GM21526 (cell line): ENCODE data around the gene TAF13.
A peak's percentile ranks its signal among the peaks of the same experiment; 100 is the strongest.
"Not testable (repeated sequence)": the region's sequence is repeated elsewhere in the genome, so short reads cannot be mapped to it uniquely, and the experiment has no call there.

ENCODE experiments used
- ATAC-seq: cut with Tn5 transposase; IDR thresholded peaks from one replicate; pipeline ENCODE4 v1.9.1; 2021; ENCODE audit warnings: moderate library complexity; ENCODE audit not compliant: unreplicated experiment, low FRiP score

TAF13 gene

DNA sequence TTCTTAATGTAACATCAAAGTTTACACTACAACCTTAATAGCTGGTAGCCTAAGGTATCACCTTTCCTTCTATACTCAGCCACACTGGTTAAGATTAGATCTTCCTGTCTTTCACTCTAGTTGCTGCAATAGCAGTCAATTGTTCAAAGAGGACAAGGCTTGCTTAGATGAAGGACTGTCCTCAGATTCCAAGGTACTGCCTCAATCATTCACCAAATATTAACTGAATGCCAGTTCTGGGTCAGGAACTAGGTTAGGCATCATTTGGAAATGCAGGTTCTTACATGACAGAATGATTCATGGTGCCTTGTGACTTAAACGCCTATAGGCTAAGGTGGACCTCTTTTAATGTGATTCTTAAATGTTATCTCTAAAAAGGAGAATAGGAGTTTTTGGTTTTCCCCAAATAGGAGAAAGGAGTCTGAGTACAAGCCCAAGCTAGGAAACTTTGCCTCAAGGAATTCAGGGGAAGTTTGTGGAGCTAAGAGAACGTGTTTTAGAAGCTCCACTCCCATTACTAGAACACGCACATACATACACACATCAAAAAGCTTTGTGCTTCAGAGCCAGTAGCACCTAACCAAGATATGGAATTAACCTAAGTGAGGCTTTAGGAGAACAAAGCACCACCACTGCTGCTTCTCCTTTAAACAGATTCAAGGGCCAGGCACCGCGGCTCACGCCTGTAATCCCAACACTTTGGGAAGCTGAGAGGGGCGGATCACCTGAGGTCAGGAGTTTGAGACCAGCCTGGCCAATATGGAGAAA is 25.4 kb downstream of the TAF13 start:
- no peak for ATAC-seq

GRCh38 chr1:109048335-109048734 is 27.5 kb downstream of the TAF13 start:
- ATAC-seq: no peak

DNA sequence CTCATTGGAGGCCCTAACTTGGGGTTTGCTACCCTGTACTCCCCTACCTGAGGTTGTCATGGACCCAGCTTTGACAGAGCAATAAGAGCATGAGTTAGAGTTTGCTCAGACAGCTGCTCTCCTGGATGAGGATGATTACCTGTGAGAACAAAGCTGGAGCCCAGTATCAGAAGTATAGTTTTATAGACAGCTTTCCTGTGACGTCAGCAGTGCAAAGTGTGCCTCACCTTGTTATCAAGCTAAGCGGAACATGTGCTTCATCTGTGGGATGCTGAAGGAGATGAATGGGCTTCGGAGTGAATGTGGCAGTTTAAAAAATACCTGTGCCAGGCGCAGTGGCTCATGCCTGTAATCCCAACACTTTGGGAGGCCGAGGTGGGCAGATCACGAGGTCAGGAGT is 28.5 kb downstream of the TAF13 start:
- no peak for ATAC-seq

- no peak for ATAC-seq
These were observed 29.1 kb downstream of the TAF13 start for GRCh38 chr1:109046671-109047070.

DNA sequence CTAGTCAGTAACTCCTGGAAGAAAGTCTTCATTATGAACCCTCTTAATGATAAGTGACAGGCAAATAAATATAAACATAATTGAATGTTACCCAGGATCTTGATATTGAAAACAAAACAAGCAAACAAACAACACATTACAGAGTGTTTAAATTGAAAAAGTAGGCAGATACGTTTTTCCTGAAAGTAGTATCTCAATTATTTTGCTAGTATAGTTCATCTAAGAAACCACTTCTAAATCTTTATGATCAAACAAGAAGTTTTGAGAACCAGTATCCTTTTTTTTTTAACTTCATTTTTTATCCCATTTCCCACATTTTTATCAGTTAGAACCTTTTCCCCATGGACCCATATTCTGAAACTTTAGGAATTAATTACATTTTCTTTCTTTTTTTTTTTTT is 30.2 kb downstream of the TAF13 start:
- ATAC-seq: no peak

DNA sequence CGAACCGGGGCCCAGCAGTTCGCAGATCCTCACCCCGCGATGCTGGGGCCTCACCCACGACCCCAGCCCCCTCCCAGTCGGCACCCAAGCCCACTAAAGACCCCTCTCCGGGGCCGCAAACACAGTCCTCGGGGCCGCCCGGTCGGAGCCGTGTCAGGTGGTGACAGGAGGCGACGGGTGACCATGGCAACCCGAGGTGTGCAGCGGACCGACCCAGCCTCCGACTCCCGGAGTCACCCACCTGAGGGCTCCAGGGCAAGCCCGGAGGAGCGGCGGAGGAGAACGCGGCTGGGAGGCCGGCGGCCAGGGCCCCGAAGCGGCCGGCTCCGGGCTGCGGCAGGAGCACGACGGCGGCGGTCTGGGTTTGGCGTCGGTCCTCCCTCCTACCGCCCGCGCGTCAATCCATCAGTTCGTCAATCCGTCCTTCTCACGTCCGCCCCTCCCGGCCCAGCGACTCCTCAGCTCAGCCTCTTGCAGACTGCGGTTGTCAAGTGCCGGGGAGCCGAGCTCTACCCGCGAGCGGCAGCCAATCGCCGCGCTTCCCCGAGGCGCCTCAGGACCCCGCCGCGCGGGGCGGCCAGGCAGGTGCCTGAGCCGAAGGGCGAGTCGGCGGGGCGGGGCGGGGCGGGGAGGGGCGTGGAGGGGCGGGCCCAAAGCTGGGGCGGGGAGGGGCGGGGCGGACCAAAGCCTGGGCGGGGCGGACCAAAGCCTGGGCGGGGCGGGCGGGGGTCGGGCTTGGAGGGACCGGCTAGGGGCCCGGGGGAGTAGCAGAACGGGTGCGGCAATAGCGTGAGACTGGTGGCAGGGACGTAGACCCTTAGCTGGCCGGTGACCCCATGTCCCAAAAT is 34.0 kb downstream of the TAF13 start, which contains the start of gene WDR47:
Gene WDR47, minus strand, starts transcription at position 482 of the 848 bp plus-strand sequence. CDS start 18,590 bp downstream, outside the sequence.
- ATAC-seq: peak; percentile 95

DNA sequence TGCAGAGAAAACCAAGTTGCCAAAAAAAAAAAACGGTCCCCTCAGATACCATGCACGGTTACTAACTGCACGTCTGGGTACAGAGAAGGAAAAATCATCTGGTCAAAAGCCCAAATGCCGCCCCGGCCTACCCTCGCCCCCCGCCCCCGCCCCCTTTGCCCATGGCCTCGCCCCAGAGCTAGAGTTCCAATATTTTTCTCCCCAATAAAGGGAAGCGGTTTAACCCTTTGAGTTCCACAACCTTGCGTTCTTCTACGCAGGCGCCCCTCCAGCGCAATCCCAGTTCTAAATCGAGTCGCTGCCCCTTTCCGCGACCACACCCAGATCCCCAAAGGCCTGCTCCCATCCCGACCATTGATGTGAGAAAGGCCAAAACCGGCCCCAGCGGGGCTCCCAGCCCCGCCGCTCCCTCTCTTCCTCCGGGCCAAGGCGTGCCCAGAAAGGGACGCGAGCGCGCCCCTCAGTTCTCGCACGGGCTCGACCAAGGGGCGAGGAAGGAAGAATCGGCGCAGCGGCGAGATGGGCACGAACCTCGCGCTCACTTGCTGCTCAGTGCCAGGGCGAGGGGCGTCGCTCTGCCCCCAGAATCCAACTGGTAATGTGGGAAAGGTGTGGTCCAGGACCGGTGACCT is 34.7 kb downstream of the TAF13 start:
- ATAC-seq: peak; percentile 25

DNA sequence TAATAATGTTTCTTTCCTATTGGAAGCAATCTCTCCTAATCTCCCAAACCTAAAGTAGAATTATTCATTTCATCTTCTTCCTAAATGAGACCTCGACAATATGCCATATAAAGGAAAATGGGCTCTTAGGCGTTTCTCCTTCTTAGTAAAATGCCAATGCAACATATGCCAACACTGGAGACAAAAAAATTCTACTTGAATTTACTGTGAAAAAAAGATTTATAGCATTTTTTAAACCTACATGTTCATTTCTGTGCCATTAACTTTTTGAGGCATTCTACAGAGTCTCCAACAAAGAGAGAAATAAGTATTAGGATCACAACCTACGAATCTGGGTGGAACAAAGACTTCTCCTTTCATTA is 35.2 kb downstream of the TAF13 start:
- ATAC-seq: no peak

DNA sequence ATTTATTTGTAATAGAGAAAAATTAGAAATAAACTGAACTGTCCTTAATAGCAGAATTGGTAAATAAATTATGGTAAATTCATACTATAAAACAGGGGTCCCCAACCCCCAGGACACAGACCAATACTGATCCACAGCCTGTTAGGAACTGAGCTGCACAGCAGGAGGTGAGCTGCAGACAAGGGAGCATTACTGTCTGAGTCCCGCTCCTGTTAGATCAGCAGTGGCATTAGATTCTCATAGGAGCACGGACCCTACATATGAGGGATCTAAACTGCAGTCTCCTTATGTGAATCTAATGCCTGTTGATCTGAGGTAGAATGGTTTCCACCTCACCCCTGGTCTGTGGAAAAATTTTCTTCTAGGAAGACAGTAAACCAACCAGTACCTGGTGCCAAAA is 41.4 kb downstream of the TAF13 start:
- no peak for ATAC-seq

GRCh38 chr1:109029493-109029892 is 46.3 kb downstream of the TAF13 start:
- ATAC-seq: not testable (repeated sequence)

DNA sequence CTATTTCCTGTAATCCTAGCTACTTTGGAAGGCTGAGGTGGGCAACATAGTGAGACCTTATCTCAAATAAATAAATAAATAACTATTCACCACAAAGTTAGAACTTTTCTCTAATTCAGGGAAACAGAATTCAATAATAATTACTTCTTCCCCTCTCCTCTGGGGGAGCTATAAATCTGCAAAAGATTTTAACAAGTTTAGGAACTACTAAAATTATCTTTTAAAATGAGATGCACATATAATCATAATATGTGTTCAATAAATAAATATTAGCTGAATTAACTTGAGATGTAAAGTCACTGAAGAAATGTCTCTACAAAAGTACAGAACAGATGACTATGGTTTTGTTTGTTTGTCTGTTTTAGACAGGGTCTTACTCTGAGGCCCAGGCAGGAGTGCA is 48.0 kb downstream of the TAF13 start:
- ATAC-seq: no peak

DNA sequence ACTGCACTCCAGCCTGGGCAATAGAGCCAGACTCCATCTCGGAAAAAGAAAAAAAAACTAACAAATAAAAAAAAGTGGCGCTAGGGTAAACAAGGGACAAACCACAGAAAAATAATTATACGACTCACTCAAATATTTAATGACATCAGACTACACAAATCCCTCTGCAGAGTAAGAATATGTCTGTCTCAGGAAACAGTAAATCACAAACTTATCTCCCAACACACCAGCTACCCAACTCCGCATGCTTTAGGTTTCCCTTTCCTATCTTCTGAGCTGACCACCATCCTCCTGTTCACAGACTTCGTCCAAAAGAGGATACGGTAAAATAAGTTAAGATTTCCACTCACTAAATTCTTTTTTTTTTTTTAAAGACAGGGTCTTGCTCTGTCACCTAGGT is 50.1 kb downstream of the TAF13 start:
- ATAC-seq: no peak

GRCh38 chr1:109024646-109025045 is 51.2 kb downstream of the TAF13 start:
- no peak for ATAC-seq

DNA sequence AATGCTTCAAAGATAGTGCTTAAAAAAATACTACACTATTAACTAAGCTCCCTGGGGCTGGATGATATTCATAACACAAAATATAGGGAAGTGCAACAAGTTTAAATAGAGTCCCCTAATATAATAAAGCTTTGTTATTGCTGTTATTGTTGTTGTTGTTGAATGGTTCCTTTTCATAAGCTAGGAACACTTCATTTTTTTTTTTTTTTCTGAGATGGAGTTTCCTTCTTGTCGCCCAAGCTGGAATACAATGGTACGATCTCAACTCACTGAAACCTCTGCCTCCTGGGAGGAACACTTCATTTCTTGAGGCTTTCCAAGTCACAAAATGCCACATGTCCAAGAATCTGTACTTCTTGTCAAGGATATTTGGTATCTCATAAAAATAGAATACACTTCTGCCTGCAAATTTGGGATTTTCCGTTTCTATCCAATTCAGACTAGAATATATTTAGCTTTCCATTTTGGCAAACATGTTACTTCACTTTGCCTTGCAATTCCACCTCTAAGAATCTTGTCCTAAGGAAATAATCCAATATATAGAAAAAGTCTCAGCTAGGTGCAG is 55.0 kb downstream of the TAF13 start:
- no peak for ATAC-seq

GRCh38 chr1:109017719-109018118 is 58.1 kb downstream of the TAF13 start:
- ATAC-seq: not testable (repeated sequence)

DNA sequence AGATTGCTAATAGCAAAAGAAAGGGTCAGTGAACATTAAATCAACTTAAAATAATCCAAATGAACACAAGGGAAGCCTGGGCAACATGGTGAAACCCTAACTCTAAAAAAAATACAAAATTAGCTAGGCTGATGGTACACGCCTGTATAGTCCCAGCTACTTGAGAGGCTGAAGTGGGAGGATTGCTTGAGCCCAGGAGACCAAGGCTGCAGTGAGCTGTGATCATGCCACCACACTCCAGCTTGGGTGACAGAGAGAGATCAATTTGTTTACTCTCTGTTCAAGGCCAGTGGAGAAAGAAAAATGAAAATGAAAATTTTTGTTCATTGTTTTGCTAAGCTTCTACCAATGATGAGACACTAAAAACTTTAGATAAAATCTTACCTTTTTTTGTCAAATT is 58.7 kb downstream of the TAF13 start:
- ATAC-seq: no peak
